H4 (cell line): ENCODE results near the gene INO80C. TPM values are rescaled to one million over a fixed set of nuclear protein-coding genes. Genes with fewer than 3 reads are reported as not detected.

ENCODE experiments used
- DNase-seq: peaks from one replicate; pipeline ENCODE4 v3.0.0-alpha.2; 2015; ENCODE audit warnings: low spot score
- total RNA-seq: library from RNA; depleted of rRNA; stranded (reverse); fragments of >200 nt; shearing (Covaris generic); gene quantifications from 2 replicates; pipeline ENCODE4 v1.2.3, GENCODE V29; 2014; rRNA removed

The INO80C gene
- total RNA-seq, 1 experiment from 2014 or later: 3.2 TPM

- DNase-seq: no peak
These were observed 66.9 kb downstream of the INO80C start for GRCh38 chr18:35430721-35431373.

- DNase-seq: no peak
These were observed 71.0 kb downstream of the INO80C start for GRCh38 chr18:35426786-35427185.

GRCh38 chr18:35424356-35424755, 73.4 kb downstream of the INO80C start:
- DNase-seq: no peak

GRCh38 chr18:35422237-35422636, 75.5 kb downstream of the INO80C start:
- no peak for DNase-seq

- DNase-seq: no peak
These were observed 79.2 kb downstream of the INO80C start for GRCh38 chr18:35418610-35419009.

Other genes starting within 250 kb of the INO80C start
- gene ZSCAN30, start 207.7 kb downstream of the INO80C start, total RNA-seq: 4.8 and 5.3 TPM in 2 replicates
- 27.9 and 35.4 TPM in 2 replicates for gene ZNF24, start 153.5 kb downstream of the INO80C start, total RNA-seq
- gene ZNF396, start 120.6 kb downstream of the INO80C start, total RNA-seq: 1.3 and 3.1 TPM in 2 replicates
- gene GALNT1, start 83.8 kb upstream of the INO80C start, total RNA-seq: 70.6 and 85.4 TPM in 2 replicates